HG03139 (cell line): Measurements from ENCODE around the gene KDSR.

Experiments used
- ATAC-seq: cut with Tn5 transposase; IDR thresholded peaks from one replicate; pipeline ENCODE4 v1.9.1; 2021; ENCODE audit not compliant: unreplicated experiment

Gene KDSR

DNA sequence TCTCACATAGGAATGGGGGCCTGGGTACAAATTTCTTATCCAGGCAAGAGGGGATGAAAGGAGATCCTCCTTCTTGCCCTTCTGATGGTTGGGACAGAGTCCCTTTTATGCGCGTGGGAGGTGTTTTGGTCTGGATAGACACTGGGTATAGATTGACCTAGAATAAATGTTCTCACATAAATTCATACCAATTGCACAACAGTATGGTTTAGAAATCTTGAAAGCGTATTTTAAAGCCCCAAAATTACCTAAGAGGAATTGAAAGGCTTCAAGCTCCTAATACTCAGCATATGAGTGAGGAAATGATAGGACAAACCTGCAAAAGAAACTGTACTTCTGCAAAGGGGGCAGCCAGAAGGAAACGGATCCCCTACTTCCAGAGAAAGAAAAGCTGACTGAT lies 44.8 kb downstream of the KDSR start:
- no peak for ATAC-seq

- no peak for ATAC-seq
Measured at GRCh38 chr18:63321291-63321690, 45.7 kb downstream of the KDSR start.

- ATAC-seq = no peak
Measured at GRCh38 chr18:63320975-63321265, 46.1 kb downstream of the KDSR start.

DNA sequence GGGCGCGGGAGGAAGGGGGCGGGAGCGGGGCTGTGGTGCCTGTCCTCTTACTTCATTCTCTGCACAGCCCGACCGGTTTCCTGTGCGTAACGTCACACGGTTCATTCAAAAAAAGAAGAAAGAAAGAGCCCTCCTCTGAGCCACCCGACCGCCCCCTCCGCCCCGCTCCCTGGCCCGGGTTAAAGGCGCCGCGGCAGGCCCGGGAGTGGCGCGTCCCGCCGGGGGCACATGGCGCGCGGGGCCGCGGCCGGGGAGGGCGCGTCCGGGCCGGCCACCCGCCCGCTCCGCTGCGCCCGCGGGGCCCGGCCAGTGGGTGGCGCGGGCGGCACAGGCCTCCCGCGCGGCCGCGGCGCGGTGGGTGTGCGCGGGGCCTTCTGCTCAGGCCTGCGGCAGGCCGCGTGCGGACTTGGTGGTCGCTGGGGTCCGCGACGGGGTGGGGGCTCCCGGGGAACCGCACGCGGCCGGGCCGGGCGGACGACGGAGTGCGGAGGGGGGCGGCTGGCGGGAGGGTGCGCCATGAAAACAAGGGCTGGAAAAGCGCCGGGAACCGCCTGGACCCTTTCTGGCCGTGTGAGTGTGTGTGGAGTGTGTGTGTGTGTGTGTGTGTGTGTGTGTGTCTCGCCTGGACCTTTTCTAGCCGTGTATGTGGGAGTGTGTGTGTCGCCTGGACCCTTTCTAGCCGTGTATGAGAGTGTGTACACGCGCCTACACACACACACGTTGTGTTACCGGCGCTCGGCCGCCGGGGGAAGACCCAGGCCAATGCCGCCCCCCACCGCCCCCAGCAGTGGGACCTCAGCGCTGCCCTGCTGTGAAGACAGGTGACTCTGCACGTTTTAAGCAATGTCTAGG lies 46.7 kb downstream of the KDSR start:
- ATAC-seq = peak; percentile 50

GRCh38 chr18:63319383-63320122 lies 47.5 kb downstream of the KDSR start, which contains the start of gene BCL2:
Gene BCL2 (minus strand): TSS chr18:63319769.
- ATAC-seq = peak; percentile 1

DNA sequence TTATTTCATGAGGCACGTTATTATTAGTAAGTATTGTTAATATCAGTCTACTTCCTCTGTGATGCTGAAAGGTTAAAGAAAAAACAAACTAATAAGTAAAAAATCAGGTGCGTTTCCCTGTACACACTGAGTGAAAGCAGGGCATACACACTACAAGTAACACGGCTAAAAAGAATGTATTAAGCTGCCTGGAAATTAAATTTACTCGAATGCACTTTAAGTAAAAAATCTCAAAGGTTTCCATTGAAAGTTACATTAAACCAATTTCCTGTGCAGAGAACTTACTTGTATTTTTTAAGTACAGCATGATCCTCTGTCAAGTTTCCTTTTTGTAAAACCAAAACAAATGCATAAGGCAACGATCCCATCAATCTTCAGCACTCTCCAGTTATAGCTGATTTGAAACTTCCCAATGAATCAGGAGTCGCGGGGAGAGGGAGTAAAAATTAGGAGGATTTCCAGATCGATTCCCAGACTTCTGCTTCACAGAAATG lies 48.1 kb downstream of the KDSR start:
- no peak for ATAC-seq

DNA sequence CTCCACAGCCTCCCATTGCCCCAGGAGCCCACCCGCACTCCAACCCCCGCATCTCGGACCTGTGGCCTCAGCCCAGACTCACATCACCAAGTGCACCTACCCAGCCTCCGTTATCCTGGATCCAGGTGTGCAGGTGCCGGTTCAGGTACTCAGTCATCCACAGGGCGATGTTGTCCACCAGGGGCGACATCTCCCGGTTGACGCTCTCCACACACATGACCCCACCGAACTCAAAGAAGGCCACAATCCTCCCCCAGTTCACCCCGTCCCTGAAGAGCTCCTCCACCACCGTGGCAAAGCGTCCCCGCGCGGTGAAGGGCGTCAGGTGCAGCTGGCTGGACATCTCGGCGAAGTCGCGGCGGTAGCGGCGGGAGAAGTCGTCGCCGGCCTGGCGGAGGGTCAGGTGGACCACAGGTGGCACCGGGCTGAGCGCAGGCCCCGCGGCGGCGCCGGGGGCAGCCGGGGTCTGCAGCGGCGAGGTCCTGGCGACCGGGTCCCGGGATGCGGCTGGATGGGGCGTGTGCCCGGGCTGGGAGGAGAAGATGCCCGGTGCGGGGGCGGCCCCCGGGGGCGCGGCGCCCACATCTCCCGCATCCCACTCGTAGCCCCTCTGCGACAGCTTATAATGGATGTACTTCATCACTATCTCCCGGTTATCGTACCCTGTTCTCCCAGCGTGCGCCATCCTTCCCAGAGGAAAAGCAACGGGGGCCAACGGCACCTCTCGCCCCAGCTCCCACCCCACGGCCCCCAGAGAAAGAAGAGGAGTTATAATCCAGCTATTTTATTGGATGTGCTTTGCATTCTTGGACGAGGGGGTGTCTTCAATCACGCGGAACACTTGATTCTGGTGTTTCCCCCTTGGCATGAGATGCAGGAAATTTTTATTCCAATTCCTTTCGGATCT lies 48.8 kb downstream of the KDSR start:
- ATAC-seq = peak; percentile 52

DNA sequence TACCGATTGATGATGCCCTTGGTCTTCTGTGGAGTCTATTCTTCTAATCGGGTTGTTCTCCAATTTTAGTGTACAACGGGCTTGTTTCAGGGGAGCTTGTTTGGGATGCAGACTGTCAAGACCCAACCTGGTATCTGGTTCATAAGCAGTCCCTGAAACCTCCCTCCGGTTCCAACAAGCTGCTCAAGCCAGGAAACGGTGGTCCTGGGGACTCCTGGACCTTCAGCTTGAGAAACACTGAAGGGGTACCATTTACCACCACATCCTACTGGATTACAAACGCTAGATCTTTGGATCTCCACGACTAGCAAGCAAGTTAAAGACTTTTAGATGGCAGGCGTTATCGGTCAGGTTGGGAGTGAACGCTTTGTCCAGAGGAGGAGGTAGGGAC lies 49.5 kb downstream of the KDSR start:
- ATAC-seq = no peak

DNA sequence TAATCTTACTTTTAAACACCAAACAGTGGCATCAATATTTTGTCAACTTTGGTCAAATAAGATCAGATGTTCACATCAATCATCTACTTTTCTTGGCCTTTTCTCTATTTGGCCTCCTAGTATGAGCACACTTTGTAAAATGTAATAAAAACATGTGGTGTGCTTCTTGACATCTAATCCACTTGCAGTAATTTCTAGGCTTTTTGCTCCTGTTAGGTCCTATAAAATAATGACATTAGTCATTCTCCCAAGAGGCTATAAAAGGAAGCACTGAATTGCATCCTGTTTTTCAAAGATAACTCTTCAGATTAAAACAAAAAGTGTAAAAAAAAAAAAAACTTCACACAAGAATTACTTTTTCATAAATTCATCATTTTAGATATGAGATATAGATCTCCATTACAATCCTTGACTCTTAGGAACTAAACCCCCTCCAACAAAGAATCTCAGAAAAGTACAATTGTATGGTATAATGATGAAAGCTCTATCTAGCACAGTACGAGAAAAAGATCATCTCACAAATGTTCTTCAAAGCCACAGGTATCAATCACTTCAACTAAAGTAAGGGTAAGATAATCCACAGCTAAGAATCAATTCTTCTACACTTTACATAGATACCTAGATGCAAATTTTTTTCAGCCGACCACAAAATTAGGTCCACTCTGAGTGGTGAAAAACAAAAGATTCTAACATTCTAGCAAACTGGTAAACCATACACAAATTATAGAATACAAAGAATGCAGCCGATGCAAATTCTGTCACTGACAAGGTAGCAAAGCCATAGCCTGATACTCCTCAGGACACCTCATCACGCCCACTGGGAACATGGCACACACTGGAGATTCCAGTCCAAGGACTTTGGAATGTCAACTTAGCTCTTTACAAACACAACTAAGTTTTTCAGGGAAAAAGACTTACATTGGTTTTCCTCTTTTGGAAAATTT lies 50.1 kb downstream of the KDSR start:
- no peak for ATAC-seq

- ATAC-seq = no peak
Measured at GRCh38 chr18:63315876-63316275, 51.1 kb downstream of the KDSR start.

DNA sequence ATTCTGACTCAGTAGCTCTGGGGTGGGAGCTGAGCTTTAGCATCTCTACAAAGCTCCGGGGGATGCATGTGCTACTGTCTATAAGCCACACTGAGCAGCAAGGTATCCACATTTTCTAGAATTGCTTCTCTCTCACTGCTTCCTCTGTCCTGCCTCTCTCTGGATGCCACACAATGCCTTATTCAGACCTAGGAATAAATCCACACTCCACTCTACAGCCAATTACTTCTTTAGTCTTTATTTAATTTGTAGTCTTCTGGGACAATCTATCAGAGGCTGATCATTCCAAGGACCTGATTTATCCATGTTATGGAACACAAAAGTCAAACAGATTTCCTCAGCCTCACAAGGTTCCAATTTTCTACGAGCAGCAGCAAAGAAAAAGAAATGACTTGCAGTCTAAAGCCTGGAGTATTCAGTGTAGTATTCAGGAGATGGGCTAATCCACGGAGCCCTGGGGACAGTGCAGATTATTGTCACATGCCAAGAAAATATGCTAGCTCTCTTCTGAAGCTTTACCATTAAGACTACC lies 51.8 kb downstream of the KDSR start:
- no peak for ATAC-seq

DNA sequence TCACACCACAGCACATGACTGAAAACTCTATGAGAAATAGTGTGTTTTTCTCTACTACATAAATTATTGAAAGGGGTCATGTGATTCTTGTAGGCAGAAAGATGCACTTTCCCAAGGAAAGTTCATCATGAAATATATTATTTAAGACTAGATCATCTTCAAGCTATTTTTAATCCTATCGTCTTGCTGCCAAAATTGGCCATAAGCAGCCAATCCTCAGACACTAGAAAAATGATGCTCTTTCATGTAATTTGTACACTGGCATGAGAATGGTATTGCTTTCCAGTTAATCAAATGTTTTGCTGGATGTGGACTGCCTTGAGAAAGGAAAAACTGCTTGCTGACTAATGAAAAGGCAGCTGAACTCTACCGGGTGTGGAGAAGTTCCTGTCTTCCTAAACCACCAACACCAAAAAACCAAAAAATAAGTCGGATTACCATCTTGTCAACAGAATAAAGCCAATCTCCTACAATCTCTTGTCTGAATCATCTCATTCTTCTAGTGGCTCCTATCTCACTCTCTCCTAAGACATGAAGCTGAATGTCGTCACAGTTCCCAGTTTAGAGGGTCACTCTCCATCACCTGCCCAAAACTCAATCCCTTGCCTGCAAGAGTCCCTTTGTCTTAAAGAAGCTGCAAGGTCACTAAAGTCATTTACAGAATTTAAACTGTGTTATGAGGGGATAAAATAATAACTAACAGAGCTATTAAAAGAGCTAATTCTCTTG lies 52.8 kb downstream of the KDSR start:
- ATAC-seq = no peak

DNA sequence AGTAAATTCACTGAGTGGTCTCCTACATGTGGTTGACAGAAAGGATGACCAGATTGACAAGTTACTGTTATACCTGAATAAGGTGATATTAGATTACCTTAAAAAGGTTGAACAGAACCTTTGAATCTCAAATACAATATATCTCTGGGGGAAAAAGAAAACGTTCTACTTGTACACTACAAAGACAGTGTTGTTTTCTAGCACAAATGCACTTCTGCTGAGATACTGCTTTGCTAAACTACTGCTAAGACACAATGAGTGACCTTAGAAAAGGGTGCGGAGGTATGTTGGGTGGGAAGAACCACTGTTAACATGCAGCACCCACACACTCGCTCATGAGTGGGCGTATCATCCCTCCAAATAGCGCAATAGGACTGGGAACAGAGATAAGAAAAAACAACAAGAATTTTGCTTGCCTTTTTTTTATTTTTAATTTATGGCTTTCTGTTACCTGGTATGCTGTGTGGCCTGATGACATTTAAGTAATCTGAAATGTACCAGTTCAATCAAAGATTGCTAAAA lies 53.5 kb downstream of the KDSR start:
- no peak for ATAC-seq

- ATAC-seq = peak; percentile 34
Measured at GRCh38 chr18:63312737-63313395, 54.1 kb downstream of the KDSR start.

DNA sequence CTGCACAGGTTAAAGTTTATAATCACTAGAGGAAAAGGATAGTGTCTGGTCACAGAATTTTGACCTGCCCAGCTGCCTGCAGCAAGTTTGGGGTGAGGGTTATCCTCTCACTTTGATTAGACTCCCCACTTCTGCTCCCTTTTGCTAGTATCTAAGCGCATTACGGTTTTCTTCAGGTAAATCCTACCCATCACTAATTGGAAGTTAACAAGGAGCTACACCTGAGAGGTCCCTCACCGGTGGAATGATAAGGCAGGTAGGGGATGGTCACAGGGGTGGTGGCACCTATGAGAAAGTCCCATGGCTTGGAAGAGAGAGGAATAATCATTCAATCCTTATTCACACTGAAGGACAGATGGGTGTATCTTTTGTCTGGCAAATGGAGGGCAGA lies 55.0 kb downstream of the KDSR start:
- ATAC-seq = peak; percentile 0

GRCh38 chr18:63311118-63312018 lies 55.6 kb downstream of the KDSR start:
- peak; percentile 46 for ATAC-seq

DNA sequence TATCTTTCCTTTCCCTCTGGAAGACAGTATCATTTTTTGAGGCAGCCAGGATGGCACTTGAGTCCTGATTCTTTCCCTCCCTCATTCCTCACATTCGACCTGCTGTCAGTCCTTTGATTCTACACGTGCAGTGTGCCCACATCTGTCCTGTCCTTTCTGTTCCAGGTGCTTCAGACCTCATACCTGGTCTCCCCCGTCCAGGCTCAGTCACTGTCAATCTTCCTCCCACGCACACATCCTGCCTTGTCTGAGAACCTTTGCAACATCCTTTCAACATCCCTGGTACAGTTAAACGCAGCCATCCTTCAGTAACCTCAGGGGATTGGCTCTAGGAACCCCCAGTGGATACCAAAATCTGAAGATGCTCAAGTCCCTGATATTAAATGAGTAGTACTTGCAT lies 57.6 kb downstream of the KDSR start:
- no peak for ATAC-seq
